Activated CD8-positive, alpha-beta T cell treated with anti-CD3 and anti-CD28 coated beads for 36 hours (primary cell): ENCODE data around the gene CHMP1B. TPM values are rescaled to one million over a fixed set of nuclear protein-coding genes. Genes with fewer than 3 reads are reported as not detected.

Experiments used
- ATAC-seq: fragments of 200-7000 bp; cut with Tn5 transposase; one replicate; pipeline ENCODE4 v1.10.0; 2021; ENCODE audit warnings: mild to moderate bottlenecking, moderate library complexity
- CTCF ChIA-PET: fragments of 350-600 bp; sonication (Branson Sonifier 250); formaldehyde crosslinking; loops from one replicate; lab custom pipeline; 2021; ENCODE audit warnings: antibody characterized with exemption; lab: Charles Lee
- POLR2A ChIA-PET: fragments of 350-600 bp; sonication (Branson Sonifier 250); formaldehyde crosslinking; loops from one replicate; lab custom pipeline; 2021; ENCODE audit warnings: antibody characterized with exemption; lab: Charles Lee
- DNase-seq: peaks from one replicate; pipeline ENCODE4 v3.0.0-alpha.2; 2020
- H3K27ac Mint-ChIP-seq: one replicate; pipeline ENCODE4 v1.8.0; 2021; ENCODE audit warnings: mild to moderate bottlenecking, mixed read lengths
- H3K27me3 Mint-ChIP-seq: one replicate; pipeline ENCODE4 v1.8.0; 2021; ENCODE audit warnings: mixed read lengths
- H3K36me3 Mint-ChIP-seq: one replicate; pipeline ENCODE4 v1.8.0; 2021; ENCODE audit warnings: low read depth, mixed read lengths
- H3K4me1 Mint-ChIP-seq: one replicate; pipeline ENCODE4 v1.8.0; 2021; ENCODE audit warnings: low read depth, mixed read lengths
- H3K4me3 Mint-ChIP-seq: one replicate; pipeline ENCODE4 v1.8.0; 2021; ENCODE audit warnings: mild to moderate bottlenecking, moderate library complexity, mixed read lengths
- H3K9me3 Mint-ChIP-seq: one replicate; pipeline ENCODE4 v1.8.0; 2021; ENCODE audit warnings: mixed read lengths
- intact Hi-C: fragments of 100-400 bp; cut with micrococcal nuclease; formaldehyde crosslinking; loops from one replicate; pipeline ENCODE4 v1.10.0; 2022
- total RNA-seq, 2 experiments: library from RNA; stranded (reverse); gene quantifications; one replicate each; pipeline ENCODE4 v1.2.3, GENCODE V29; 2021
- TF ChIP-seq, protein P1 (sequence below): fragments of 200-600 bp; IDR thresholded peaks from one replicate; pipeline ENCODE4 v1.8.0; 2022; ENCODE audit warnings: antibody characterized with exemption, mild to moderate bottlenecking

Gene CHMP1B
- total RNA-seq, 2 experiments from 2014 or later, result 24.8 to 25.8 TPM

DNA sequence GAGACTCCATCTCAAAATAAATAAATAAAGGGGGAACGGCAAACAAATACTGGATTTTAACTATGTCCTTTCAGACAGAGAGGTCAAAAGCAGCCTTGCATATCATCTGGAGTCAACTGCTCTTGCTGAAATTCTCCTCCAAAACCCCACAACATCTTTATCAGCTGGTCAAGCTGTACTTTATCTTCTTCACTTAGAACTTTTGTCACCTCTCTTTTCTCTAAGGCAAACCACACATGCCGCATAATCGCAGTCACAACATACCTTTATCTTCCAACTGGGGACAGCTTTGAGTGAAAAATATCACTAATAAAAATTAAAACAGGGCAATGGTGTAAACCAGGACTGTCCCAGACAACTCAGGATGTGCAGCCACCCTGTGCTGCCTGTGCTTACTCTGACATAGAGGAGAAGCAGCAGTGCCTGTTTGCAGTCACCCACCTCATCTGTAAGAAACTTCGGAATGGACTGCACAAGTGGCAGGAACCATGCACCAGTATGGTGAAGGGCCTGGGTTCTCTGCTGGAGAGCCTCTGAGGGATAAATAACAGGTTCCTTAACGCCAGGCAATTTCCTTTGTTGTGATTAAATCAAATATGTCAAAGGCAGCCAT is 50.7 kb downstream of the CHMP1B start:
- no peaks in the 10 kb centered on the region for H3K27me3 Mint-ChIP-seq
- no peak overlapping the region for H3K27ac Mint-ChIP-seq
- POLR2A ChIA-PET, result no interaction called here
- H3K36me3 Mint-ChIP-seq, result peaks cover 18% of the 10 kb centered on the region
- H3K9me3 Mint-ChIP-seq, result no peaks in the 10 kb centered on the region
- CTCF ChIA-PET, result interaction anchor here (1.5 kb wide), 1 partner anchor 36 kb away, joined by 4 read pairs; no protein-coding TSS in a partner anchor
- intact Hi-C loops, result no loop called here
- TF ChIP-seq, protein P1, sequence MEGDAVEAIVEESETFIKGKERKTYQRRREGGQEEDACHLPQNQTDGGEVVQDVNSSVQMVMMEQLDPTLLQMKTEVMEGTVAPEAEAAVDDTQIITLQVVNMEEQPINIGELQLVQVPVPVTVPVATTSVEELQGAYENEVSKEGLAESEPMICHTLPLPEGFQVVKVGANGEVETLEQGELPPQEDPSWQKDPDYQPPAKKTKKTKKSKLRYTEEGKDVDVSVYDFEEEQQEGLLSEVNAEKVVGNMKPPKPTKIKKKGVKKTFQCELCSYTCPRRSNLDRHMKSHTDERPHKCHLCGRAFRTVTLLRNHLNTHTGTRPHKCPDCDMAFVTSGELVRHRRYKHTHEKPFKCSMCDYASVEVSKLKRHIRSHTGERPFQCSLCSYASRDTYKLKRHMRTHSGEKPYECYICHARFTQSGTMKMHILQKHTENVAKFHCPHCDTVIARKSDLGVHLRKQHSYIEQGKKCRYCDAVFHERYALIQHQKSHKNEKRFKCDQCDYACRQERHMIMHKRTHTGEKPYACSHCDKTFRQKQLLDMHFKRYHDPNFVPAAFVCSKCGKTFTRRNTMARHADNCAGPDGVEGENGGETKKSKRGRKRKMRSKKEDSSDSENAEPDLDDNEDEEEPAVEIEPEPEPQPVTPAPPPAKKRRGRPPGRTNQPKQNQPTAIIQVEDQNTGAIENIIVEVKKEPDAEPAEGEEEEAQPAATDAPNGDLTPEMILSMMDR, result no peak
- H3K4me3 Mint-ChIP-seq, result no peak overlapping the region
- peaks cover 13% of the 10 kb centered on the region for H3K4me1 Mint-ChIP-seq
- no peak for ATAC-seq
- no peak for DNase-seq

DNA sequence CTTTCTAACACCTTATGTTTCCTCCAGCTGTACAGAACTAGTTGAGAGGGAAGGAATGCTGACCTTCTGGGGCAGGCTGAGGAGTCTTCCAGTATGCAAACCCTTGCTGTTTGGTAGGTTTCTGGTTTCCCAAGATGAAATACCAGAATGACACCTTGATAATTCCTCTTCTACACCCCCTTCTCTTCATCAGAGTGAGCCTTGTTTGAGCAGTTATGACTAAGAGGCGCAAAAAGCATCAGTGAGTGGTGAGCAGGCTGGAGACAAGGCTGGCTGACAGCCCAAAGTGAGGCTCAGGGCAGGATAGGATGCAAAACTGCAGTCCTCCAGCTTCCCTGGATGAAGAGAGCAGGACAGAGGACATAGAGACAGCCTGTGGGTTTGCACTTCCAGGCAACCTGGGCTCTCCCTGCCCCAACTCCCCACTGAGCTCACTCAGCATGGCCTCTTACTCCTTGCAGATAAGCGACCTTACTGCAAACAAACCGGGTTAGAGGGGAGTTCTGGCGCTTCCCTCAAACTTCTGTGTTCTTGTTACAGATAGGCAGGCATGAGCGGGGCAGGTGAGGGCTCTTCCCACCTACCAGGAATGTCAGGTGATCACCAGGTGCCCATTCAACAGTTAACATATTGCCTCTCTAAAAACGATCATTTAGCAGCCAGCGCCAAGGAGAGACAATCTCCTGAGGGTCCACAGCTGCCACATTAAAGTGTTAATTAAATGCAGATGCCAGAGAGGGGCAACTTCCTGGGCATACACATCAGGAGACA is 51.5 kb downstream of the CHMP1B start:
- Mint-ChIP-seq H3K27me3 (no peaks in the 10 kb centered on the region), H3K4me1 (peaks cover 17% of the 10 kb centered on the region), H3K36me3 (peaks cover 16% of the 10 kb centered on the region), H3K27ac (no peak overlapping the region), H3K4me3 (no peak overlapping the region), H3K9me3 (no peaks in the 10 kb centered on the region)
- ChIA-PET POLR2A (no interaction called here), CTCF (interaction anchor here (1.5 kb wide), 1 partner anchor 35 kb away, joined by 4 read pairs; no protein-coding TSS in a partner anchor)
- ATAC-seq (peak; percentile 30), DNase-seq (no peak)
- intact Hi-C loops, result no loop called here
- TF ChIP-seq, protein P1, result no peak

Other genes starting within 250 kb of the CHMP1B start
- not detected for gene SLC35G4, start 241.8 kb upstream of the CHMP1B start, total RNA-seq
- under 1 TPM in 1 of 2 experiments, not detected in 1; 0.11 TPM for gene GNAL, start 162.1 kb upstream of the CHMP1B start, total RNA-seq
- gene MPPE1, start 56.9 kb downstream of the CHMP1B start, total RNA-seq, result 10 to 100 TPM; 21.7 to 22.4 TPM
- gene IMPA2, start 130.1 kb downstream of the CHMP1B start, total RNA-seq, result 10 to 100 TPM; 17.7 to 20.8 TPM
- not detected for gene ANKRD62, start 242.4 kb downstream of the CHMP1B start, total RNA-seq